Fibroblast of lung (primary cell): ENCODE results near the gene TEX29. TPM values are rescaled to one million over a fixed set of nuclear protein-coding genes. Genes with fewer than 3 reads are reported as not detected.

Experiments
- DNase-seq, 2 donors: peaks; one replicate each; pipeline versions ENCODE4 v3.0.0 to v3.0.0-alpha.2; 2010; ENCODE audit warnings: low read depth in 2 of 2
- H2AFZ ChIP-seq: 2 replicates; pipeline ENCODE4 v1.5.1; 2012; ENCODE audit warnings: low read length, control low read depth, inconsistent platforms
- H3K27ac ChIP-seq: 2 replicates; pipeline ENCODE4 v1.5.1; 2011; ENCODE audit warnings: low read length, control low read depth; ENCODE audit not compliant: insufficient read depth
- H3K27me3 ChIP-seq: 2 replicates; pipeline ENCODE4 v1.5.1; 2011; ENCODE audit warnings: mild to moderate bottlenecking, low read length; ENCODE audit not compliant: control insufficient read depth, insufficient read depth
- H3K36me3 ChIP-seq: 2 replicates; pipeline ENCODE4 v1.5.1; 2011; ENCODE audit warnings: low read length; ENCODE audit not compliant: control insufficient read depth, insufficient read depth
- H3K4me1 ChIP-seq: 2 replicates; pipeline ENCODE4 v1.5.1; 2011; ENCODE audit warnings: low read length; ENCODE audit not compliant: control insufficient read depth, insufficient read depth; ENCODE audit errors: extremely low read depth
- H3K4me2 ChIP-seq: 2 replicates; pipeline ENCODE4 v1.5.1; 2011; ENCODE audit warnings: low read length, control low read depth; ENCODE audit not compliant: insufficient read depth; ENCODE audit errors: extremely low read depth
- H3K4me3 ChIP-seq, 4 experiments: fragments of 200-600 bp in 1 of 4; sonication (generic) in 1 of 4; replicated peaks in 1 of 4; 2 replicates each; pipeline ENCODE4 v1.5.1; 2011 to 2016; ENCODE audit warnings: low read length in 4 of 4, low read depth in 3 of 4, mild to moderate bottlenecking in 3 of 4, control low read depth in 2 of 4, inconsistent platforms in 1 of 4, mixed read lengths in 1 of 4; ENCODE audit not compliant: insufficient read depth in 1 of 4; ENCODE audit errors: control extremely low read depth in 1 of 4
- H3K79me2 ChIP-seq: 2 replicates; pipeline ENCODE4 v1.5.1; 2012; ENCODE audit warnings: mild to moderate bottlenecking, low read length, inconsistent platforms; ENCODE audit not compliant: control insufficient read depth, insufficient read depth
- H3K9ac ChIP-seq: 2 replicates; pipeline ENCODE4 v1.5.1; 2011; ENCODE audit warnings: mild to moderate bottlenecking, low read length, control low read depth; ENCODE audit not compliant: insufficient read depth
- H3K9me3 ChIP-seq: 2 replicates; pipeline ENCODE4 v1.5.1; 2012; ENCODE audit warnings: low read depth, low read length; ENCODE audit not compliant: control insufficient read depth, insufficient read depth
- H4K20me1 ChIP-seq: 2 replicates; pipeline ENCODE4 v1.5.1; 2011; ENCODE audit warnings: low read length; ENCODE audit not compliant: control insufficient read depth, insufficient read depth; ENCODE audit errors: extremely low read depth
- EZH2 ChIP-seq: IDR thresholded peaks from 2 replicates; pipeline ENCODE4 v1.5.1; 2012; ENCODE audit warnings: low read length, control low read depth, mild to moderate bottlenecking; ENCODE audit errors: missing control alignments
- polyA plus RNA-seq, 2 donors: library from polyadenylated mRNA; depleted of rRNA in 1 of 2; stranded (reverse) in 1 of 2; unstranded in 1 of 2; fragments of >200 nt; gene quantifications; 2 replicates each; pipeline ENCODE4 v1.2.1, GENCODE V29; 2011 to 2012; ENCODE audit warnings: missing spikeins in 1 of 2
- total RNA-seq: library from RNA; depleted of rRNA; stranded (reverse); fragments of >200 nt; gene quantifications from 2 replicates; pipeline ENCODE4 v1.2.1, GENCODE V29; 2014
- TF ChIP-seq, protein P1 (sequence below), 2 donors: IDR thresholded peaks in 1 of 2; conservative IDR thresholded peaks in 1 of 2; 1 replicate in 1 of 2; 2 replicates in 1 of 2; pipeline ENCODE4 v1.5.1; 2011 to 2012; ENCODE audit warnings: low read length in 2 of 2, control low read depth in 1 of 2, inconsistent platforms in 1 of 2, low read depth in 1 of 2, mild to moderate bottlenecking in 1 of 2

The TEX29 gene
- total and polyA plus RNA-seq, 2 donors (not counting 1 experiment from before 2014, with no cell fraction given): 0.66 to 1.7 TPM

DNA sequence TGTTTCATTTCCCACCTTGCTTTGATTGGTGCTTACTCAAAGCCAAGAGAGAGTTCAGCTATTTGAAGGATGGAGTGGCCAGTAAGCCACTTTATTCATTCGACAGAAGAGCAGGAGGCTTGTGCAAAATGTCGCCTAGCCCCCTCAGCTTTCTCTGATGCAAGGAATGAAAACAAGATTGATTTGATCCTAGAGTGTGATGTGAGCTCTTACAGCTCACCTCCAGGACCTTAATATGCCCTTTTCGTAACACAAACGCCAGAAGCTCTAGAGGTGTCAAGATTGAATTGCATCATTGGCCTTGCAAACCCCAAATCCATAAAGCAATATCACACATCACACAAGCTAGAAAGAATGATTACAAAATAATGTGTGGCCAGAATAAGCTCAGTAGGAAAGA is 36.4 kb downstream of the TEX29 start:
- no peak for TF ChIP-seq EZH2
- TF ChIP-seq, protein P1, sequence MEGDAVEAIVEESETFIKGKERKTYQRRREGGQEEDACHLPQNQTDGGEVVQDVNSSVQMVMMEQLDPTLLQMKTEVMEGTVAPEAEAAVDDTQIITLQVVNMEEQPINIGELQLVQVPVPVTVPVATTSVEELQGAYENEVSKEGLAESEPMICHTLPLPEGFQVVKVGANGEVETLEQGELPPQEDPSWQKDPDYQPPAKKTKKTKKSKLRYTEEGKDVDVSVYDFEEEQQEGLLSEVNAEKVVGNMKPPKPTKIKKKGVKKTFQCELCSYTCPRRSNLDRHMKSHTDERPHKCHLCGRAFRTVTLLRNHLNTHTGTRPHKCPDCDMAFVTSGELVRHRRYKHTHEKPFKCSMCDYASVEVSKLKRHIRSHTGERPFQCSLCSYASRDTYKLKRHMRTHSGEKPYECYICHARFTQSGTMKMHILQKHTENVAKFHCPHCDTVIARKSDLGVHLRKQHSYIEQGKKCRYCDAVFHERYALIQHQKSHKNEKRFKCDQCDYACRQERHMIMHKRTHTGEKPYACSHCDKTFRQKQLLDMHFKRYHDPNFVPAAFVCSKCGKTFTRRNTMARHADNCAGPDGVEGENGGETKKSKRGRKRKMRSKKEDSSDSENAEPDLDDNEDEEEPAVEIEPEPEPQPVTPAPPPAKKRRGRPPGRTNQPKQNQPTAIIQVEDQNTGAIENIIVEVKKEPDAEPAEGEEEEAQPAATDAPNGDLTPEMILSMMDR (conservative IDR thresholded peaks at IDR 0.05 in 1 of 2, IDR thresholded peaks at IDR 0.05 in 1 of 2; ENCODE audit: low read depth in 1 of 2, low read length in 2 of 2): no peak

DNA sequence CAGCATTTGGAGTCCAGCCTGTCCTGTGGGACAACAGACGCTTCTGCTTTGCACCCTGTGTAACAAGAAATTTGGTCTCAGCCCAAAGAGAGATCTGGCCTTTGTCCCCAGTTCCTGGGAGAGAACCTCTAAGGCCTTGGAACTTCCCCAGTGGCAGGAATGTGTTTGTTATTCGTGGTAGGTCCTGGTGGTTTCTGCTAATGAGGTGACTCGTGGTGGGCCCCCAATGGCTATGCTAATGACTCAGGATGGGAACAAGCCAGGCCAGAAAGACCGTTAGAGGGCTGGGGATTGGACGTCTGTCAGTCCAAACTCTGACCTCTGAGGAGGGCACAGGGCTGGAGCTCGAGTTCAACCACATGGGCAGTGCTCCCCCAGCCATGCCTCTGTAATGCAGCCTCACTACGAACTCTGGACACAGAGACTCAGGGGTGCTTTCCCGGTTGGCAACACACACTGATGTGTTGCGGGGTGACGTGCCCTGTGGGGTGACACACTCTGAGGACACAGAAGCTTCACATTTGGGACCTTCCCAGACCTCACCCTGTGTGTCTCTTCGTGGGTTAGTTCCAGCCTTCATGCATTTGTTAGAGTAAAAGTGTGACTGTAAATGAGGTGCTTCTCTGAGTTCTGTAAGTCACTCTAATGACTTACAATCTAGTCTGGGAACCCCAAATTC is 38.9 kb downstream of the TEX29 start:
- H3K9me3 ChIP-seq: no peaks in the 10 kb centered on the region
- no peaks in the 10 kb centered on the region for H3K4me1 ChIP-seq
- no peaks in the 10 kb centered on the region for H4K20me1 ChIP-seq
- peak in 1 of 2 donors; percentile 11 for DNase-seq
- TF ChIP-seq EZH2: no peak
- TF ChIP-seq, protein P1 (conservative IDR thresholded peaks at IDR 0.05 in 1 of 2, IDR thresholded peaks at IDR 0.05 in 1 of 2; ENCODE audit: low read depth in 1 of 2, low read length in 2 of 2): no peak
- no peaks in the 10 kb centered on the region for H3K79me2 ChIP-seq
- H3K27me3 ChIP-seq: no peaks in the 10 kb centered on the region
- H3K4me2 ChIP-seq: no peak overlapping the region
- no peak overlapping the region for H3K27ac ChIP-seq
- H3K9ac ChIP-seq: no peak overlapping the region
- H2AFZ ChIP-seq: no peak overlapping the region
- no peaks in the 10 kb centered on the region for H3K36me3 ChIP-seq
- no peak overlapping the region for H3K4me3 ChIP-seq

More for the DNA sequence above, 36.4 kb downstream of the TEX29 start:
- Histone ChIP-seq H3K27ac (no peak overlapping the region), H3K9ac (no peak overlapping the region), H3K79me2 (no peaks in the 10 kb centered on the region), H3K27me3 (no peaks in the 10 kb centered on the region), H2AFZ (no peak overlapping the region), H3K4me3 (no peak overlapping the region), H3K4me2 (no peak overlapping the region), H3K36me3 (no peaks in the 10 kb centered on the region), H3K4me1 (no peaks in the 10 kb centered on the region), H4K20me1 (no peaks in the 10 kb centered on the region), H3K9me3 (no peaks in the 10 kb centered on the region)
- no peak for DNase-seq

DNA sequence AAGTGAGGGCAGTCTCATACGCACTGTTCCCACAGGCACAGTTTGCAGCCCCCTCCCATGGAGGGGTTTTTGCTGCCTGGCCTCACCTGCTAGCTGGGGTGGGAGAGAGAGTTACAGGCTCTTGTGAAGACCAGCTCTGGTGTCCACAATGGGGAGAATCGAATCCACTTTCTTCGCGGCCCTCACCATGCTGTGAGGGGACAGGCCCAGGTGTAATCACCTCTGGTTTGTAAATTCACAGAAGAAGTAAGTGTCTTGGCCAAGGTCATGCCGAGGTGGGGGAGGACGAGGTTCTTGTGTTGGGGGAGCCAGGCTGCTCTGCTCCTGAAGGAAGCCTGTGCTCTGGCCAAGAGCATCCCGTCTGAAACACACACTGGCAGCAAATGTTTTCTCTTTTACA is 39.5 kb downstream of the TEX29 start:
- Histone ChIP-seq H3K79me2 (no peaks in the 10 kb centered on the region), H3K27me3 (no peaks in the 10 kb centered on the region)
- DNase-seq: no peak

More for the DNA sequence above, 39.5 kb downstream of the TEX29 start:
- Histone ChIP-seq H3K9ac (no peak overlapping the region), H3K4me1 (no peaks in the 10 kb centered on the region), H4K20me1 (no peaks in the 10 kb centered on the region), H3K4me2 (no peak overlapping the region), H3K9me3 (no peaks in the 10 kb centered on the region), H3K36me3 (no peaks in the 10 kb centered on the region), H3K27ac (no peak overlapping the region), H2AFZ (no peak overlapping the region), H3K4me3 (no peak overlapping the region)
- no peak for TF ChIP-seq EZH2
- TF ChIP-seq, protein P1 (conservative IDR thresholded peaks at IDR 0.05 in 1 of 2, IDR thresholded peaks at IDR 0.05 in 1 of 2; ENCODE audit: low read depth in 1 of 2, low read length in 2 of 2): no peak
